Caco-2 (cell line): Measurements from ENCODE around the gene TRIM7. TPM values are rescaled to one million over a fixed set of nuclear protein-coding genes. Genes with fewer than 3 reads are reported as not detected.

Experiments
- BruUV-seq: library from RNA; stranded (reverse); fragments of 400-500 nt; replicated peaks from 2 replicates; lab custom pipeline; 2021; lab: Mats Ljungman, UMichigan
- CTCF ChIA-PET: fragments of 300-600 bp; sonication (Branson Sonifier 250); formaldehyde crosslinking; loops from one replicate; lab custom pipeline; 2022; ENCODE audit warnings: antibody characterized with exemption; lab: Charles Lee
- POLR2A ChIA-PET: fragments of 300-600 bp; sonication (Branson Sonifier 250); formaldehyde crosslinking; loops from one replicate; lab custom pipeline; 2022; ENCODE audit warnings: antibody characterized with exemption; lab: Charles Lee
- DNase-seq, 2 experiments: peaks; one replicate each; pipeline versions ENCODE4 v3.0.0 to v3.0.0-alpha.2; 2020 to 2022
- H3K27me3 ChIP-seq: replicated peaks from 2 replicates; pipeline ENCODE4 v1.6.0; 2011; ENCODE audit warnings: low read length; ENCODE audit not compliant: control insufficient read depth, insufficient read depth
- H3K36me3 ChIP-seq: 2 replicates; pipeline ENCODE4 v1.5.1; 2011; ENCODE audit warnings: low read length; ENCODE audit not compliant: control insufficient read depth, insufficient read depth
- H3K4me1 ChIP-seq: fragments of 250-450 bp; sonication (Bioruptor Pico); 2 replicates; pipeline ENCODE4 v1.5.1; 2020; ENCODE audit warnings: mild to moderate bottlenecking
- H3K4me3 ChIP-seq: 2 replicates; pipeline ENCODE4 v1.5.1; 2011; ENCODE audit warnings: low read depth, mild to moderate bottlenecking, control low read depth, low read length
- H3K9me3 ChIP-seq: fragments of 250-450 bp; sonication (Bioruptor Pico); 2 replicates; pipeline ENCODE4 v1.5.1; 2020; ENCODE audit warnings: mild to moderate bottlenecking, moderate library complexity
- H3K27ac Mint-ChIP-seq: one replicate; pipeline ENCODE4 v1.8.0; 2022; ENCODE audit warnings: mixed read lengths; ENCODE audit not compliant: unreplicated experiment
- H3K27me3 Mint-ChIP-seq: one replicate; pipeline ENCODE4 v1.8.0; 2022; ENCODE audit warnings: mixed read lengths; ENCODE audit not compliant: insufficient read depth, unreplicated experiment
- H3K36me3 Mint-ChIP-seq: one replicate; pipeline ENCODE4 v1.8.0; 2022; ENCODE audit warnings: mild to moderate bottlenecking, mixed read lengths; ENCODE audit not compliant: insufficient read depth, unreplicated experiment
- H3K4me1 Mint-ChIP-seq: one replicate; pipeline ENCODE4 v1.8.0; 2022; ENCODE audit warnings: low read depth, mixed read lengths; ENCODE audit not compliant: unreplicated experiment
- H3K4me3 Mint-ChIP-seq: one replicate; pipeline ENCODE4 v1.8.0; 2022; ENCODE audit warnings: mild to moderate bottlenecking, moderate library complexity, mixed read lengths; ENCODE audit not compliant: unreplicated experiment
- H3K9me3 Mint-ChIP-seq: one replicate; pipeline ENCODE4 v1.8.0; 2022; ENCODE audit warnings: mixed read lengths; ENCODE audit not compliant: unreplicated experiment
- intact Hi-C: fragments of 100-400 bp; cut with micrococcal nuclease; formaldehyde crosslinking; loops from one replicate; pipeline ENCODE4 v1.10.0; 2022; ENCODE audit not compliant: unreplicated experiment
- total RNA-seq: library from RNA; stranded (reverse); gene quantifications from 2 replicates; pipeline ENCODE4 v1.2.3, GENCODE V29; 2022
- TF ChIP-seq, protein P1 (sequence below), 2 experiments: fragments of 200-600 bp in 1 of 2; IDR thresholded peaks; 1 replicate in 1 of 2; 2 replicates in 1 of 2; pipeline versions ENCODE4 v1.5.1 to v1.8.0; 2011 to 2022; ENCODE audit warnings: antibody characterized with exemption in 1 of 2, control low read depth in 1 of 2, inconsistent platforms in 1 of 2, low read depth in 1 of 2, low read length in 1 of 2, mild to moderate bottlenecking in 1 of 2, moderate library complexity in 1 of 2; ENCODE audit not compliant: insufficient read depth in 1 of 2, severe bottlenecking in 1 of 2, unreplicated experiment in 1 of 2

The TRIM7 gene
- total RNA-seq, 1 experiment from 2014 or later: 0.86 TPM

DNA sequence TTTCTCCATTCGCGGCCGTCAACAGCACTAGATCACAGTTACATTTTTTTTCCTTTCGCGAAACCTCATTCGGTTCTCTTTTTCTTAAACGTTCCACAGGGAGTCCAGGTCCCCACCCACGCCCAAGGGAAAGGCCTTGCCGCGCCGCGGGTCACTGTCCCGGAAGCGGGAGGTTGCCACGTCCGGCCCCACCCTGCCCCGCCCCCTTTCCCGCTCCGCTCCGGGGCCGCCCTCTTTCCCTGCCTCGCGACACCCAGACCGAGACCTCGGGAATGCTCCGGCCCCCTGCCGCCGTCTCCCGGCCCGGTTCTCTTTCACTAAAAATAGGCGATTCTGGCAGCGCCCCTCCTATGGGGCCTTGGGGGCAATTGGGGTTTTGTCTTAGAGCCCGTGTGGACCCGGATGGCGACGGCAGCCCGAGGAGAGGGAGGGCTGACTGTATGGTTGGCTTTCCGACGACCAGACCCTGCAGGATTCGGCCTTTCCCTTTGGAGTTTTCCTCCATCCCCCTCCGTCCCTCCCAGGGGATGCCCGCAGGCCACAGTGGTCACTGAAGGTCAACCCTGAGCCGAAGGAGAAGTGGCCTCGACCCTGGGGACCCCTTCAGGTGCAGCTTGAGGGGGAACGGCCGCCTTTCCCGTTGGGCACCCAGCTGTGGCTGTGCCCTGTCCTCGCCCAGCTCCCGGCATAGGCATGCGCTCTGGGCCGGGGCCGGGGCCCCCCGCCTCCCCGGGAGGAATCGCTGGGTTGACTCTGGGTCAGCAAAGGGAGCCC is 41.5 kb upstream of the TRIM7 start:
- DNase-seq: peak; percentile 90 to 92
- no peaks in the 10 kb centered on the region for H3K27me3 Mint-ChIP-seq
- peak overlapping the region; percentile 83 for H3K4me3 ChIP-seq
- no peaks in the 10 kb centered on the region for H3K9me3 Mint-ChIP-seq
- H3K27me3 ChIP-seq: no peaks in the 10 kb centered on the region
- H3K36me3 Mint-ChIP-seq: peaks cover 86% of the 10 kb centered on the region
- H3K27ac Mint-ChIP-seq: peak overlapping the region; percentile 100
- peaks cover 19% of the 10 kb centered on the region for H3K4me1 Mint-ChIP-seq
- H3K36me3 ChIP-seq: 0 out of 2 replicates have a peak, but pooled peaks cover 7% of the 10 kb centered on the region
- POLR2A ChIA-PET: interaction anchor here (0.6 to 1.0 kb wide), 2 partner anchors 13 to 18 kb away, joined by 5 to 7 read pairs; no protein-coding TSS in a partner anchor
- TF ChIP-seq, protein P1, sequence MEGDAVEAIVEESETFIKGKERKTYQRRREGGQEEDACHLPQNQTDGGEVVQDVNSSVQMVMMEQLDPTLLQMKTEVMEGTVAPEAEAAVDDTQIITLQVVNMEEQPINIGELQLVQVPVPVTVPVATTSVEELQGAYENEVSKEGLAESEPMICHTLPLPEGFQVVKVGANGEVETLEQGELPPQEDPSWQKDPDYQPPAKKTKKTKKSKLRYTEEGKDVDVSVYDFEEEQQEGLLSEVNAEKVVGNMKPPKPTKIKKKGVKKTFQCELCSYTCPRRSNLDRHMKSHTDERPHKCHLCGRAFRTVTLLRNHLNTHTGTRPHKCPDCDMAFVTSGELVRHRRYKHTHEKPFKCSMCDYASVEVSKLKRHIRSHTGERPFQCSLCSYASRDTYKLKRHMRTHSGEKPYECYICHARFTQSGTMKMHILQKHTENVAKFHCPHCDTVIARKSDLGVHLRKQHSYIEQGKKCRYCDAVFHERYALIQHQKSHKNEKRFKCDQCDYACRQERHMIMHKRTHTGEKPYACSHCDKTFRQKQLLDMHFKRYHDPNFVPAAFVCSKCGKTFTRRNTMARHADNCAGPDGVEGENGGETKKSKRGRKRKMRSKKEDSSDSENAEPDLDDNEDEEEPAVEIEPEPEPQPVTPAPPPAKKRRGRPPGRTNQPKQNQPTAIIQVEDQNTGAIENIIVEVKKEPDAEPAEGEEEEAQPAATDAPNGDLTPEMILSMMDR (IDR thresholded peaks at IDR 0.05; ENCODE audit: insufficient read depth in 1 of 2, low read depth in 1 of 2, low read length in 1 of 2, severe bottlenecking in 1 of 2, unreplicated experiment in 1 of 2): peak in 1 of 2 experiments; percentile 20
- H3K4me3 Mint-ChIP-seq: peak overlapping the region; percentile 97
- BruUV-seq: TSS peak; percentile 37
- H3K4me1 ChIP-seq: peaks cover 26% of the 10 kb centered on the region
- CTCF ChIA-PET: no interaction called here
- H3K9me3 ChIP-seq: no peaks in the 10 kb centered on the region
- intact Hi-C loops: loop anchor here (2.0 kb wide), 1 partner anchor 62 kb away; no protein-coding TSS in a partner anchor

DNA sequence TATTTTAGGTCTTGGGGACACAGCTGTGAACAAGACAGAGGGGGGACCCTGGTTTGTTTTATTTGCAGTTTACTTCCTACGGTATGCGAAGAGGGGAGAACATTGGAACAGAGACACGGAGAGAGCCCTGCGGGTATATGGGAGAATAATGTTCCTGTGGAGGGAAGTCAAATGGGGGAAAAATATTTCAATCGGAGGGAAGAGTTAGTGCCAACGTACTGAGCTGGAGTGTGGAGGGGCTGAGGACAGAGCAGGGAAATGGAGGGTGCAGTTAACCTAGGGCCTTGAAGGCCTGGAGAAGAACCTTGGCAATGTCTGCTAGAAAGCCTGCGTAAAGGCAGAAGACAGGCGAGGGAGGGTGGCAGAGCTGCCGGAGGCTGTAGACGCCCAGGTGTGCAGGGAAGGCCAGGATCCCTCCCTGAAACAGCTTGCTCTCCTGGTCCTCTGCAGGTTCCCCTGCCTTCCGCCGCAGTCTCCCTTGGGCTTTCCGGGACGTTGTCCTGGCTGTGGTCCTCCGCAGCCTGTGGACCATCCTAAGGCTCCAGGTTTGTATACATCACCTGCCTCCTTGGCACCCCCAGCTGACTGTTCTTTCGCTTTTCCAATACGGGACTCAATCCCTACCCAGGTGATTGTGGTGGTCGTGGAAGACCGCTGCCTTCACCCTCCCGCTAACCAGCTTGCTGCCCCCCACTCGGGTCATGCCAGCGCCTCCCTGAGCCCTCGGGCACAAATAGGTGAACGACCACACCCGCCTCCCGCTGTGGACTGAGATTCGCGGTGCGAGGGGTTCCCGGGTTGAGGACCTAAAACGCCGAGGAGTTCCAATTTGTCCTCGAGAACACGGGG is 40.7 kb upstream of the TRIM7 start:
- DNase-seq: no peak
- H3K9me3 ChIP-seq: no peaks in the 10 kb centered on the region
- intact Hi-C loops: loop anchor here (2.0 kb wide), 1 partner anchor 61 kb away; no protein-coding TSS in a partner anchor
- ChIA-PET POLR2A (interaction anchor here (0.6 to 0.8 kb wide), 4 partner anchors 14 to 22 kb away, joined by 3 to 5 read pairs (median 4); no protein-coding TSS in a partner anchor), CTCF (interaction anchor here (0.7 kb wide), 1 partner anchor 61 kb away, joined by 4 read pairs; no protein-coding TSS in a partner anchor)
- no peaks in the 10 kb centered on the region for H3K27me3 ChIP-seq
- Mint-ChIP-seq H3K4me1 (peaks cover 19% of the 10 kb centered on the region), H3K9me3 (no peaks in the 10 kb centered on the region), H3K27me3 (no peaks in the 10 kb centered on the region), H3K4me3 (peak overlapping the region; percentile 97), H3K36me3 (peaks cover 87% of the 10 kb centered on the region), H3K27ac (peak overlapping the region; percentile 100)
- H3K4me1 ChIP-seq: peaks cover 26% of the 10 kb centered on the region
- H3K36me3 ChIP-seq: 0 out of 2 replicates have a peak, but pooled peaks cover 10% of the 10 kb centered on the region
- TF ChIP-seq, protein P1 (IDR thresholded peaks at IDR 0.05; ENCODE audit: insufficient read depth in 1 of 2, low read depth in 1 of 2, low read length in 1 of 2, severe bottlenecking in 1 of 2, unreplicated experiment in 1 of 2): no peak
- H3K4me3 ChIP-seq: peak overlapping the region; percentile 83
- no TSS peak for BruUV-seq
